Skeletal muscle cell (primary cell): ENCODE measurements around the gene MAPK8IP3.
"Not testable (repeated sequence)": the region's sequence is repeated elsewhere in the genome, so short reads cannot be mapped to it uniquely, and the experiment has no call there.

Experiments used
- DNase-seq: peaks from one replicate; pipeline ENCODE4 v3.0.0-alpha.2; 2010; ENCODE audit warnings: low read depth
- H3K4me3 ChIP-seq: 2 replicates; pipeline ENCODE4 v1.5.1; 2011; ENCODE audit warnings: low read depth, mild to moderate bottlenecking, control low read depth, low read length, moderate library complexity

Gene MAPK8IP3

GRCh38 chr16:1729026-1729425, 23.0 kb downstream of the MAPK8IP3 start:
- DNase-seq = no peak
- no peak overlapping the region for H3K4me3 ChIP-seq

- no peak overlapping the region for H3K4me3 ChIP-seq
- no peak for DNase-seq
Observed at GRCh38 chr16:1729445-1729844, 23.4 kb downstream of the MAPK8IP3 start.

DNA sequence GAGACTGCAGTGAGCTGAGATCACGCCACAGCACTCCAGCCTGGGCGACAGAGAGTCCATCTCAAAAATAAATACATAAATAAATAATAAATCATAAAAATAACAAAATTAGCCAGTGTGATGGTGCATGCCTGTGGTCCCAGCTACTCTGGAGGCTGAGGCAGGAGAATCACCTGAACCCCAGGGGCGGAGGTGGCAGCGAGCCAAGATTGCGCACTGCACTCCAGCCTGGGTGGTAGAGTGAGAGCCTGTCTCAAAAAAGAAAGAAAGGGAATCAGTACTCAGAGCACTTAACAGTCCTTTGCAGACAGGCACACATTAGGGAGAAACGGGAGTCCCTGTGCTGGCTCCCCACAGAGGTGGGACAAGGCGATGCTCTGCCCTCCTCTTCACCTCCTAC, 25.1 kb downstream of the MAPK8IP3 start:
- DNase-seq = no peak
- H3K4me3 ChIP-seq = no peak overlapping the region

DNA sequence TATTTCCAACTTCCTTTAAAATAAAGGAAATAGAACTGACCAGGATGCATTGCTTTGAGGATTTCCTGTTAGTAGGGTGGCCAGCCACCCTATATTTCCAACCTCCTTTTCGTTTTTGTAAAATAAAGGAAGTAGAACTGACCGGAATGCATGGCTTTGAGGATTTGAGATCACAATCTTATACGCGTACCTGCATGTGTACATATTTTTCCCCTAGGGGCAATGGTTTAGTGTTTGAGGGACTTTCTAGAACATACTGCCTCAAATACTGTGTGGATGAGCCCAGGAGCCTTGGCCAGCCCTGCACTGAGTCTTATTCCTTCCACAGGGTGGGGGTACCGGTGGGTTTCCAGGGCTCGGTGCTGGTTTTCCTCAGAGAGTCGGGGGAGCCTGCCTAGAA, 25.6 kb downstream of the MAPK8IP3 start:
- DNase-seq = no peak
- no peak overlapping the region for H3K4me3 ChIP-seq

- no peak for DNase-seq
- H3K4me3 ChIP-seq = no peak overlapping the region
Observed at GRCh38 chr16:1732071-1732470, 26.1 kb downstream of the MAPK8IP3 start.

- not testable (repeated sequence) for DNase-seq, H3K4me3 ChIP-seq
Observed at GRCh38 chr16:1732551-1732987, 26.6 kb downstream of the MAPK8IP3 start.

DNA sequence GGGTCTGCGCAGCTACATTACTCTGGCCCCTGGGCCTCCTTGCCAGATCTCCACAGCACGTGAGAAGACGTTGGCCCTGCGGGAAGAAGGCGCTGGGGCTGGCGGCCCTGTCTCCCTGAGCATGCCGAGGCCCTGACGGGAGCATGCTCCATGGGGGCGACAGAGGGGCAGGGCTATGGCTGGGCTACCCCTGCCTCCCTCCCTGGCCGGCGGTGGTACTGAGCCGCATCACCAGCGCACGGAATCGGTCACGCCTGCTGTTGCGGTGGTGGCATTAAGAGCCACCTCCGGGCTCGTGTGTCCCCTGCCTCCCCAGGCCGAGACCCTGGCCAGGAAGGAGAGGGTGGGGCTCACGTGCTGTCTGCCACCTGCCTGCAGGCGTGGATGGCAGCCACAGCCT, 28.1 kb downstream of the MAPK8IP3 start:
- no peak for DNase-seq
- no peak overlapping the region for H3K4me3 ChIP-seq

DNA sequence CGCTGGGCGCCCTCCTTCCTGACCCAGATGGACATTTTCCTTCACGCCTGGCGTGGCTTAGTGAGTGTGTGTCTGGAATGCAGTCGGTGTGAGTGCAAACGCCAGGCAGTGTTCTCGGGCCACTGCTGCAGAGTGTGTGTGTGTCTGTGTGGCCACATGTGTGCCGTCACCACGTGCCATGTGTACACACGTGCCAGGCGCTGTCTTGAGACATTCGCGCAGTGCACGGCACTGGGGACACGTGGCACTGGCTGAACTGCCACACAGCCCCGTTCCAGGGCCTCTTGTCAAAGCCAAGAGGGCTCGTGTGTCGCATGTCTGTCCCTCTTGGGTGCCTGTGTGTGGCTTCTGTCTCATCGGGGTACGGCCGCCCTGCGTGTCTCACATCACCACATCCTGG, 28.8 kb downstream of the MAPK8IP3 start:
- no peak for DNase-seq
- H3K4me3 ChIP-seq = no peak overlapping the region

GRCh38 chr16:1740234-1740633, 34.2 kb downstream of the MAPK8IP3 start:
- no peak for DNase-seq
- no peak overlapping the region for H3K4me3 ChIP-seq

GRCh38 chr16:1740781-1741490, 34.9 kb downstream of the MAPK8IP3 start:
- no peak for DNase-seq
- H3K4me3 ChIP-seq = no peak overlapping the region

GRCh38 chr16:1741553-1742165, 35.7 kb downstream of the MAPK8IP3 start:
- H3K4me3 ChIP-seq = no peak overlapping the region
- DNase-seq = no peak

DNA sequence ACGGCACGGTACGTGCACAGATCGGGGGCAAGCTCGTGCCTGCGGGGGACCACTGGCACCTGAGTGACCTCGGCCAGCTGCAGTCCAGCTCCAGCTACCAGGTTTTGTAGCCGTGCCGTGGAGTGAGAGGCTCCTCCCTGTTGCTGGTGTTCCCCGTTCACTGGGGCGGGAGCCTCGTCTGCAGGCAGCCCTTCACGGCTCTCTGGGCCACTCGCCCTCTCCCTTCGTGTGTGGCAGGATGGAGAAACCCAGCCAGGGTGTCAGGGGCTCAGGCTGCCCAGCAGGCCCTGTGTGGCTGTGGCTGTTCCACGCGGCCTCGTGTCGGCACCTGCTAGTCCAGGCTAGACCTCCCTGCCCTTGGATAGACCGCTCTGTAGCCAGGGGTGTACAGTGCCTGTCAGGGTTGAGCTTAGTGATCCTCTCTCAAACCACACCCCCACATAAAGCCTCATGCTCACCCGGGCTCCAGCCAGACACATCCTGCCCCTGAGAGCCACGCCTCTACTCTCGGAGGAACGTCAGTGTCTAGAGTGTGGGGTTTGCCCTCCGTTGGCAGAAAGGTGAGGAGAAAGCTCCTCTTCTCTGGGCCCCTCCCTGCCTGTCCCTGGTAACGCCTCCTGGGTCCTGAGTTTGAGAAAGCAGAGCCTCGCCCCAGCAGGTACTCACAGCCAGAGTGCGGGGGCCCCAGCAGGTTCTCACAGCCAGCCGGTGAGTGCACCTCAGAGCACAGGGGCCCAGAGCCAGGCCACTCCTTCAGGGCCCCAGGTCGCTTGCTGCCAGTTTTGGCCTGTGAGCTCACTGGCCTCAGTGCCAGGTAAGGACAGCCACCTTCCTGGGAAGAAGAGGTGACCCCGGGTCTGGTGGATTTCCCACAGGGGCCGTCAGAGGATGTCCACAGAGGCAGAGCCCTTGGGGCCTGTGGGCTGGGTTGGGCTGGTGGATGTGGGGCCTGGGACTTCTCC, 37.7 kb downstream of the MAPK8IP3 start:
- no peak overlapping the region for H3K4me3 ChIP-seq
- no peak for DNase-seq

- DNase-seq = no peak
- H3K4me3 ChIP-seq = no peak overlapping the region
Observed at GRCh38 chr16:1744338-1744840, 38.4 kb downstream of the MAPK8IP3 start.

DNA sequence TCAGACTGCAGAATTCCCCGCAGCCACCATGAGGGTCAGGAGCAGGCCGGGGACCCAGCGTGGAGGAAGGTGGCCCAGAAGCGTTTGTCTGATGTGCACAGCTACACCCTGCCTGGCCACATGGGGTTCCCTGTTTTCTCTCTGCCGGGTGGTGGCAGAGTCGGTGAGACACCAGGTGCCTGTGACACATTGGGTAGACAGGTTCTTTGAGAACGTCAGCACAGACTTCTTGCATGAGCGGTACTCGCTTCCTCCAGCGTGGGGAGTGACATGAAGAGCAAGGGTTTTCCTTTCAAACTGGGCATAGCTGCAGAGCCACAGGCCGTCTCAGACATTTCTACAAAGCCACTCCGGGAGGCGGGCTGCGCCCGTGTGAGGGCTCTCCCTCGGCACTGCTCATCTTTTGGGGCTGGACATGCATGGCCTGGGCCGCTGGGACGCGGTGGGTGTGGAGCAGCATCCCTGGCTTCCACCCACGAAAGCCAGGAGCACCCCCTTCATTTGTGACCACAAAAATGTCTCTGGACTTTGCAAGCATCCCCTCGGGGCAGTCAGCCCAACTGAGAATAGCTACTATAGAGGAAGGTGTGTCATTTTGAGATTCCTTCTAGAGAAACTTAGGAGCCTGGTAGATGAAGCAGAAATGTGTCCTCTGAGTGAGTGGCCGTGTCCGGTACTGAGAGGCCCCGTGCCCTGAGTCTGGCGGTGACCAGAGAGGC, 39.3 kb downstream of the MAPK8IP3 start:
- DNase-seq = no peak
- H3K4me3 ChIP-seq = no peak overlapping the region

DNA sequence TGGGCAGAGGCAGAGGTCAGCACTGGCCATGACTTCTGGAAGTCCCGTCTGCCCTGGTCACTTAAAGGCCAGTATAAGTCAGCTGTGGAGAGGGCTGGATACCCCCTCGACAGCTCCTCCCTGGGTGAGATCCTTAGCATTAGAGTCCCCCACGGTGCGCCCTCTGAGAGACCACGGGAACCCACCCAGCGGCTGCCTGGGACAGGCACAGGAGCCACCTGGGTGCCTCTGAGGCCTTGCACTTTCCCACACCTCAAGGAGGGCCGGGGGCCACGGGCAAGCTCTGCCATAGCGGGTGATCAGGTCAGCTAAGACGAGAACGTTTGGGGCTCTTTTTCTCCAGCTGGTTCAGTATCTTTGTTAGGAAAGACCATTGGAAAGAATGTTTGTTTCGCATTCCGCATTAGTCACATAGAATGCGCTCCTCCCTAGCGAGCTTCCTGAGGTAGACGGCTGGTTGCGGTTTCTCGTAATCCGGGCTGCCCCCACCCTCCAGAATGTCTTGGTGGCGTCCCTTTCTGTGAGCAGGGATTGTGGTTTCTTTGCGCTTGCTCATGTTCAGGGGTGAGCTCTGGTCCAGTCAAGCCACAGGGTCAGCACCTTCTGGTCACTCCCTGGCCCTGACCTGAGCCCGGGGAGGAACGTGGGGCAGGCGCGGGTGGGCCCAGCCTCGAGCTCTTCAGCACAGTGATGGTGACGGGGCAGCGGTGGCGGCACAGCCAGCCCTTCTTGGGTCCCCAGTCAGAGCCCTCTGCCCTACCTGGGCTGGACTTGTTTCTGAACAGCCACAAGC, 40.1 kb downstream of the MAPK8IP3 start:
- peak; percentile 39 for DNase-seq
- H3K4me3 ChIP-seq = no peak overlapping the region

DNA sequence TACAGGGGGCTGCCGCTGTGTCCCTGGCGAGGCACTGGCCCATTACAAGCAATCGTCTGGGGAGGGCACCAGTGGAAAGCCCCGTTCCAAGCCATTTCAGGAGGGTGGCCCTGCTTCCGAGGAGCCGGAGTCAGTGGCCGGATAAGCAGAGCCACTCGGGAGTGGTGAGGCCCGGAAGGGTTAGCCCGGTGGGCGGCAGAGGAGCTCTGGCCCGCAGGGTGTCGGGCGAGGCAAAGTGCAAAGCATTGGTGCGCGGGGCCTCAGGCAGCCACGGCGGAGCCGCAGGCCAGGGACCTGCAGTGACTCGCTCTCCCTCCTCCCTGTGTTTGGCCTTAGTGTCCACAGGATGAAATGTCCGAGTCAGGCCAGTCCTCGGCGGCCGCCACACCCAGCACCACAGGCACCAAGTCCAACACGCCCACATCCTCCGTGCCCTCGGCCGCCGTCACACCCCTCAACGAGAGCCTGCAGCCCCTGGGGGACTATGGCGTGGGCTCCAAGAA, 40.7 kb downstream of the MAPK8IP3 start:
- no peak overlapping the region for H3K4me3 ChIP-seq
- DNase-seq = no peak

GRCh38 chr16:1747934-1748333, 41.9 kb downstream of the MAPK8IP3 start:
- H3K4me3 ChIP-seq = no peak overlapping the region
- DNase-seq = no peak
